Ectodermal cell (in vitro differentiated cells): ENCODE data around the gene KCNIP4.

Experiments used
- H3K27ac ChIP-seq: 2 replicates; pipeline ENCODE4 v1.7.0; 2013; ENCODE audit warnings: mild to moderate bottlenecking, low read depth, low read length; ENCODE audit not compliant: insufficient read depth, poor library complexity, severe bottlenecking
- H3K27me3 ChIP-seq: 2 replicates; pipeline ENCODE4 v1.7.0; 2013; ENCODE audit warnings: mild to moderate bottlenecking, low read length; ENCODE audit not compliant: insufficient read depth, control insufficient read depth, poor library complexity, severe bottlenecking
- H3K36me3 ChIP-seq: one replicate; pipeline ENCODE4 v1.7.0; 2013; ENCODE audit warnings: low read length; ENCODE audit not compliant: control insufficient read depth, insufficient read depth
- H3K4me1 ChIP-seq: one replicate; pipeline ENCODE4 v1.7.0; 2013; ENCODE audit warnings: low read length; ENCODE audit not compliant: control insufficient read depth, insufficient read depth
- H3K4me3 ChIP-seq: 2 replicates; pipeline ENCODE4 v1.7.0; 2013; ENCODE audit warnings: low read depth, low read length, control low read depth; ENCODE audit not compliant: insufficient read depth
- H3K9me3 ChIP-seq: 2 replicates; pipeline ENCODE4 v1.7.0; 2013; ENCODE audit warnings: mild to moderate bottlenecking, low read length, moderate library complexity; ENCODE audit not compliant: control insufficient read depth
- WGBS, 2 experiments: methylation state at CpG; one replicate each; pipeline ENCODE4 v1.1.7; 2013; ENCODE audit warnings: missing lambda C conversion rate in 2 of 2; 5-methylcytosine and 5-hydroxymethylcytosine counted together

Gene KCNIP4

GRCh38 chr4:20890761-20891160 is 1057.8 kb downstream of the KCNIP4 start:
- no peaks in the 10 kb centered on the region for H3K36me3 ChIP-seq
- H3K4me3 ChIP-seq: no peak overlapping the region
- H3K27ac ChIP-seq: no peak overlapping the region
- no peaks in the 10 kb centered on the region for H3K9me3 ChIP-seq
- H3K27me3 ChIP-seq: no peaks in the 10 kb centered on the region
- H3K4me1 ChIP-seq: no peaks in the 10 kb centered on the region
- WGBS, 2 experiments: 96 to 98% methylated on average over 3 of the region's 3 CpGs

- no peak overlapping the region for H3K27ac ChIP-seq
- H3K4me1 ChIP-seq: no peaks in the 10 kb centered on the region
- H3K9me3 ChIP-seq: no peaks in the 10 kb centered on the region
- H3K27me3 ChIP-seq: no peaks in the 10 kb centered on the region
- no peaks in the 10 kb centered on the region for H3K36me3 ChIP-seq
- WGBS, 2 experiments: 80 to 84% methylated on average over 1 to 2 of the region's 3 CpGs
- H3K4me3 ChIP-seq: no peak overlapping the region
These were observed 1058.7 kb downstream of the KCNIP4 start for GRCh38 chr4:20889901-20890300.

DNA sequence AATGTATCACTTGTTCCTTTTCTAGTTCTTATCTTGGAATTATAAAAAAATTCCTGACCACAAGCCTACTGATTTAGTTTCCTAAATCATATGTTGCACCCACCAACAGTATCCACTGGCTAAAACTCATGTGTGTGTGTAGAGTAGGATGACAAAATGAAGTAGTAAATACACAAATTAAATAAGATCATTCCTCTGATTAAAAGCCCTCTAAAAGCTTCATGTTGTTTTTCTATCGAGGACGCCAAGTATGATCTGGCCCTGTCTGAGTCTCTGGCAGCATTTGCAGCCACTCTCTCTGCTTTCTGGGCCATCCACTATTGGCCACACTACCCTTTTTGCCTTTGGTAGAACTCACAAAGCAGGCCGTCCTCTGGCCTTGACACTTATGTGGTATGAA is 1064.9 kb downstream of the KCNIP4 start:
- H3K36me3 ChIP-seq: no peaks in the 10 kb centered on the region
- H3K9me3 ChIP-seq: no peaks in the 10 kb centered on the region
- no peak overlapping the region for H3K4me3 ChIP-seq
- 95% methylated on average over 3 of the region's 3 CpGs for WGBS, 2 experiments
- H3K27me3 ChIP-seq: no peaks in the 10 kb centered on the region
- no peaks in the 10 kb centered on the region for H3K4me1 ChIP-seq
- no peak overlapping the region for H3K27ac ChIP-seq

- no peaks in the 10 kb centered on the region for H3K36me3 ChIP-seq
- H3K9me3 ChIP-seq: no peaks in the 10 kb centered on the region
- H3K4me1 ChIP-seq: no peaks in the 10 kb centered on the region
- H3K4me3 ChIP-seq: no peak overlapping the region
- H3K27me3 ChIP-seq: no peaks in the 10 kb centered on the region
- WGBS, 2 experiments: 90 to 96% methylated on average over 5 of the region's 5 CpGs
- no peak overlapping the region for H3K27ac ChIP-seq
These were observed 1065.3 kb downstream of the KCNIP4 start for GRCh38 chr4:20883231-20883630.

DNA sequence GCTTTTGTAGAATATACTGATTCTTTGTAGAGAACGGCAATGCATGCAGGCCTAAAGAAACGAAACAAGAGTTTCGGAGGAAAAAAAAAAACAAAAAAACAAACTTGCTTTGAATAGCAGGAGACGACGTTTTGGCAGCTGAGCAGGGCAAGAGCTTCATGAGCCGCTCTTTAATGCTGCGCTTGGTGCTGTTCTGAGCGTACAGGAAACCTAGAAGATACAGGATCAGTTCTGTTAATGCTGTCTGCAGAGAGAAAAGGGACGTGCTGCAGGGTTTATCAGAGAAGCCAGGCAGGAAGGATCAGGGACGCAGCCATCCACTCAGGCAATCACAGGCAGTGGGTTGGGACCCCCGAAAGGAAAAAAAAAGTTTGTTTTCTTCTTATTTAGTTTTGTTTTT is 1066.1 kb downstream of the KCNIP4 start:
- Histone ChIP-seq H3K36me3 (no peaks in the 10 kb centered on the region), H3K4me3 (no peak overlapping the region), H3K27ac (no peak overlapping the region), H3K9me3 (no peaks in the 10 kb centered on the region), H3K27me3 (no peaks in the 10 kb centered on the region), H3K4me1 (no peaks in the 10 kb centered on the region)
- WGBS, 2 experiments: 91 to 92% methylated on average over 11 of the region's 11 CpGs

- Histone ChIP-seq H3K4me3 (no peak overlapping the region), H3K27ac (no peak overlapping the region), H3K27me3 (no peaks in the 10 kb centered on the region), H3K36me3 (no peaks in the 10 kb centered on the region), H3K9me3 (no peaks in the 10 kb centered on the region), H3K4me1 (no peaks in the 10 kb centered on the region)
- 73 to 80% methylated on average over 1 to 2 of the region's 2 CpGs for WGBS, 2 experiments
These were observed 1066.9 kb downstream of the KCNIP4 start for GRCh38 chr4:20881658-20882057.

DNA sequence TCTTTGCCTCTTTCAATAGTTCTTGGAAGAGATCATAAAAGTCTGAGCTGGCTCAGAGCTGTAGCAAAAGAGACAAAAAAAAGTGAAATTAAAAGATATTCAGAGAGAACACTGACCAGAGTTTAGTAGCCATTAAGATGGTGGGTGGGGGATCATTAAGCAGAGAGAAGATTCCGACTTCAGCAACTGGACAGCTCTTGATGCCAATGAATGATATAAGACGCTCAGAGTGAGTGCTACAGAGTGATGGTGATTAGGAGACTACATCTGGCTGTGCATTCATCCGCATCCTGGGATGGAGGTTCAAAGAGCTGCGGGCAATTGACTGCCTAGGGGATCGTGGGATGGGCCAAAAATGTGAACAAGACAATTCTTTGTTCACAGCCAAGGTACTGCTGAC is 1069.8 kb downstream of the KCNIP4 start:
- Histone ChIP-seq H3K4me1 (no peaks in the 10 kb centered on the region), H3K9me3 (no peaks in the 10 kb centered on the region), H3K36me3 (no peaks in the 10 kb centered on the region), H3K27ac (no peak overlapping the region), H3K4me3 (no peak overlapping the region), H3K27me3 (no peaks in the 10 kb centered on the region)
- WGBS, 2 experiments: 74 to 77% methylated on average over 5 of the region's 5 CpGs

GRCh38 chr4:20870436-20870835 is 1078.1 kb downstream of the KCNIP4 start:
- no peaks in the 10 kb centered on the region for H3K9me3 ChIP-seq
- 92 to 100% methylated on average over 1 of the region's 1 CpG for WGBS, 2 experiments
- H3K27ac ChIP-seq: no peak overlapping the region
- H3K4me1 ChIP-seq: no peaks in the 10 kb centered on the region
- no peaks in the 10 kb centered on the region for H3K27me3 ChIP-seq
- H3K4me3 ChIP-seq: no peak overlapping the region
- H3K36me3 ChIP-seq: no peaks in the 10 kb centered on the region

- Histone ChIP-seq H3K27me3 (no peaks in the 10 kb centered on the region), H3K9me3 (no peaks in the 10 kb centered on the region), H3K4me1 (no peaks in the 10 kb centered on the region), H3K36me3 (no peaks in the 10 kb centered on the region), H3K27ac (no peak overlapping the region), H3K4me3 (no peak overlapping the region)
- WGBS, 2 experiments: 25 to 50% methylated on average over 1 of the region's 1 CpG
These were observed 1080.5 kb downstream of the KCNIP4 start for GRCh38 chr4:20868108-20868507.

- WGBS, 2 experiments: 84 to 85% methylated on average over 2 to 3 of the region's 3 CpGs
- no peak overlapping the region for H3K27ac ChIP-seq
- H3K4me1 ChIP-seq: no peaks in the 10 kb centered on the region
These were observed 1087.7 kb downstream of the KCNIP4 start for GRCh38 chr4:20860878-20861277.

GRCh38 chr4:20859097-20859781 is 1089.3 kb downstream of the KCNIP4 start:
- Histone ChIP-seq H3K36me3 (no peaks in the 10 kb centered on the region), H3K27ac (no peak overlapping the region), H3K9me3 (no peaks in the 10 kb centered on the region), H3K4me1 (no peaks in the 10 kb centered on the region), H3K4me3 (no peak overlapping the region), H3K27me3 (no peaks in the 10 kb centered on the region)
- 88% methylated on average over 7 of the region's 8 CpGs for WGBS, 2 experiments

More at GRCh38 chr4:20860878-20861277, 1087.7 kb downstream of the KCNIP4 start:
- Histone ChIP-seq H3K27me3 (no peaks in the 10 kb centered on the region), H3K9me3 (no peaks in the 10 kb centered on the region), H3K36me3 (no peaks in the 10 kb centered on the region), H3K4me3 (no peak overlapping the region)
